NT2/D1 (cell line): ENCODE data around the gene HDAC10.

Source experiments
- YY1 ChIP-seq: IDR thresholded peaks from 2 replicates; pipeline ENCODE4 v1.6.1; 2011; ENCODE audit not compliant: insufficient read length, insufficient read depth
- ZNF274 ChIP-seq: IDR thresholded peaks from 2 replicates; pipeline ENCODE4 v1.6.1; 2011; ENCODE audit warnings: mild to moderate bottlenecking, low read depth, low read length

GRCh38 chr22:50267591-50268390 is 16.7 kb upstream of the HDAC10 start:
- no peak for TF ChIP-seq YY1
- no peak for TF ChIP-seq ZNF274
